H1 (cell line): Measurements from ENCODE around the gene RABIF. TPM values are rescaled to one million over a fixed set of nuclear protein-coding genes. Genes with fewer than 3 reads are reported as not detected.

Source experiments
- CTCF ChIA-PET: fragments of 300-600 bp; sonication (Branson Sonifier 250); formaldehyde crosslinking; loops from one replicate; lab custom pipeline; 2021; ENCODE audit not compliant: partially characterized antibody; lab: Charles Lee
- POLR2A ChIA-PET: fragments of 300-600 bp; sonication (Branson Sonifier 250); formaldehyde crosslinking; loops from one replicate; lab custom pipeline; 2021; ENCODE audit warnings: inconsistent platforms; ENCODE audit not compliant: partially characterized antibody; lab: Charles Lee
- DNase-seq, 2 experiments: peaks; one replicate each; pipeline versions ENCODE4 v3.0.0 to v3.0.0-alpha.2; 2010 to 2022; ENCODE audit warnings: low spot score in 2 of 2, low read depth in 1 of 2, mixed read lengths in 1 of 2
- FAIRE-seq: peaks from 2 replicates; lab custom pipeline; 2011; peaks lifted over from hg19 to GRCh38; lab: Jason Lieb, UNC
- H2AFZ ChIP-seq: 2 replicates; pipeline ENCODE4 v1.8.1; 2012; ENCODE audit warnings: low read length, inconsistent platforms
- H2AK5ac ChIP-seq: 2 replicates; pipeline ENCODE4 v1.6.1; 2013; ENCODE audit warnings: low read depth, low read length
- H2BK120ac ChIP-seq: replicated peaks from 2 replicates; pipeline ENCODE3; 2013; ENCODE audit warnings: low read depth, low read length, inconsistent platforms
- H2BK12ac ChIP-seq: 2 replicates; pipeline ENCODE4 v1.6.1; 2013; ENCODE audit warnings: low read depth, low read length
- H2BK15ac ChIP-seq: 2 replicates; pipeline ENCODE4 v1.6.1; 2013; ENCODE audit warnings: low read length
- H2BK20ac ChIP-seq: 2 replicates; pipeline ENCODE4 v1.6.1; 2013; ENCODE audit warnings: low read length
- H2BK5ac ChIP-seq: 2 replicates; pipeline ENCODE4 v1.6.1; 2013; ENCODE audit warnings: low read depth, low read length
- H3K14ac ChIP-seq: 2 replicates; pipeline ENCODE4 v1.6.1; 2013; ENCODE audit warnings: inconsistent platforms; ENCODE audit not compliant: insufficient read length
- H3K18ac ChIP-seq: 2 replicates; pipeline ENCODE4 v1.6.1; 2013; ENCODE audit warnings: low read length; ENCODE audit errors: extremely low read depth
- H3K23ac ChIP-seq: 2 replicates; pipeline ENCODE4 v1.6.1; 2013; ENCODE audit warnings: inconsistent platforms; ENCODE audit not compliant: insufficient read length
- H3K23me2 ChIP-seq: 2 replicates; pipeline ENCODE4 v1.6.1; 2013; ENCODE audit warnings: low read depth, low read length
- H3K27ac ChIP-seq: 2 replicates; pipeline ENCODE4 v1.6.1; 2011; ENCODE audit warnings: low read depth, low read length, inconsistent platforms
- H3K27me3 ChIP-seq, 4 experiments: replicated peaks in 1 of 4; 1 replicate in 1 of 4; 2 replicates in 3 of 4; pipeline versions ENCODE4 v1.6.1 to v1.8.1; 2011 to 2013; ENCODE audit warnings: low read length in 3 of 4, mild to moderate bottlenecking in 3 of 4, inconsistent platforms in 2 of 4, mixed read lengths in 2 of 4, moderate library complexity in 1 of 4; ENCODE audit not compliant: control insufficient read depth in 3 of 4, insufficient read depth in 3 of 4; ENCODE audit errors: extremely low read depth in 1 of 4
- H3K36me3 ChIP-seq, 4 experiments: 2 replicates each; pipeline versions ENCODE4 v1.6.1 to v1.8.1; 2011 to 2013; ENCODE audit warnings: mild to moderate bottlenecking in 4 of 4, low read length in 3 of 4, moderate library complexity in 2 of 4, control low read depth in 1 of 4, inconsistent platforms in 1 of 4; ENCODE audit not compliant: insufficient read depth in 4 of 4, control insufficient read depth in 2 of 4
- H3K4ac ChIP-seq: replicated peaks from 2 replicates; pipeline ENCODE3; 2013; ENCODE audit warnings: low read length, low read depth, mixed read lengths, inconsistent platforms; ENCODE audit not compliant: insufficient read length
- H3K4me1 ChIP-seq, 4 experiments: replicated peaks in 1 of 4; 1 replicate in 1 of 4; 2 replicates in 3 of 4; pipeline versions ENCODE4 v1.6.1 to v1.8.1; 2011 to 2013; ENCODE audit warnings: low read length in 3 of 4, inconsistent platforms in 2 of 4, mixed read lengths in 1 of 4; ENCODE audit not compliant: insufficient read depth in 4 of 4, control insufficient read depth in 3 of 4
- H3K4me2 ChIP-seq, 2 experiments: 2 replicates each; pipeline versions ENCODE4 v1.6.1 to v1.8.1; 2011 to 2013; ENCODE audit warnings: low read depth in 2 of 2, low read length in 2 of 2, control low read depth in 1 of 2, inconsistent platforms in 1 of 2, mild to moderate bottlenecking in 1 of 2; ENCODE audit not compliant: insufficient read depth in 1 of 2
- H3K4me3 ChIP-seq, 4 experiments: fragments of 200-600, 300-600 bp in 1 of 4; sonication (generic), shearing (Covaris generic), sonication (Bioruptor Twin) in 1 of 4; 2 replicates each; pipeline versions ENCODE4 v1.5.1 to v1.8.1; 2011 to 2016; ENCODE audit warnings: low read length in 4 of 4, low read depth in 3 of 4, control low read depth in 2 of 4, inconsistent platforms in 2 of 4, mild to moderate bottlenecking in 2 of 4, mixed read lengths in 1 of 4, moderate library complexity in 1 of 4; ENCODE audit not compliant: insufficient read depth in 2 of 4; ENCODE audit errors: extremely low read depth in 1 of 4
- H3K56ac ChIP-seq: replicated peaks from 2 replicates; pipeline ENCODE3; 2013; ENCODE audit warnings: low read depth, mild to moderate bottlenecking, mixed read lengths, low read length, inconsistent platforms; ENCODE audit not compliant: insufficient read length
- H3K79me1 ChIP-seq: 2 replicates; pipeline ENCODE4 v1.6.1; 2013; ENCODE audit warnings: low read depth, low read length, control low read depth
- H3K79me2 ChIP-seq, 2 experiments: 2 replicates each; pipeline versions ENCODE4 v1.6.1 to v1.8.1; 2012 to 2013; ENCODE audit warnings: low read length in 2 of 2, mild to moderate bottlenecking in 2 of 2, inconsistent platforms in 1 of 2; ENCODE audit not compliant: insufficient read depth in 2 of 2, control insufficient read depth in 1 of 2
- H3K9ac ChIP-seq, 4 experiments: replicated peaks in 1 of 4; 1 replicate in 1 of 4; 2 replicates in 3 of 4; pipeline versions ENCODE4 v1.6.1 to v1.8.1; 2011 to 2013; ENCODE audit warnings: low read depth in 3 of 4, low read length in 3 of 4, control low read depth in 2 of 4, mild to moderate bottlenecking in 2 of 4, moderate library complexity in 2 of 4, inconsistent platforms in 1 of 4; ENCODE audit errors: extremely low read depth in 1 of 4
- H3K9me3 ChIP-seq, 2 experiments: 2 replicates each; pipeline versions ENCODE4 v1.6.1 to v1.8.1; 2012 to 2013; ENCODE audit warnings: mild to moderate bottlenecking in 2 of 2, moderate library complexity in 2 of 2, control low read depth in 1 of 2, inconsistent platforms in 1 of 2, low read depth in 1 of 2, low read length in 1 of 2, mixed read lengths in 1 of 2; ENCODE audit not compliant: insufficient read depth in 2 of 2
- H4K20me1 ChIP-seq, 2 experiments: replicated peaks in 1 of 2; 2 replicates each; pipeline versions ENCODE3 to v1.8.1; 2011 to 2013; ENCODE audit warnings: inconsistent platforms in 2 of 2, low read length in 2 of 2, mild to moderate bottlenecking in 1 of 2; ENCODE audit not compliant: insufficient read depth in 2 of 2, control insufficient read depth in 1 of 2
- H4K5ac ChIP-seq: 2 replicates; pipeline ENCODE4 v1.6.1; 2013; ENCODE audit warnings: low read length, low read depth, mixed read lengths, inconsistent platforms; ENCODE audit not compliant: insufficient read length
- H4K8ac ChIP-seq: 2 replicates; pipeline ENCODE4 v1.8.0; 2013; ENCODE audit warnings: mild to moderate bottlenecking, moderate library complexity, low read length, inconsistent platforms; ENCODE audit not compliant: insufficient read depth; ENCODE audit errors: extremely low read depth
- H4K91ac ChIP-seq: replicated peaks from 2 replicates; pipeline ENCODE3; 2013; ENCODE audit warnings: low read length, mixed read lengths, inconsistent platforms; ENCODE audit not compliant: insufficient read length
- CBX8 ChIP-seq: fragments of 300-800, 300-1000 bp; sonication (generic); IDR thresholded peaks from 2 replicates; pipeline ENCODE4 v1.7.1; 2016; ENCODE audit warnings: low read depth, low read length, borderline replicate concordance
- EGR1 ChIP-seq: IDR thresholded peaks from 2 replicates; pipeline ENCODE4 v1.6.1; 2011; ENCODE audit warnings: low read depth, low read length, borderline replicate concordance
- POLR2A ChIP-seq, 2 experiments: IDR thresholded peaks; 1 replicate in 1 of 2; 2 replicates in 1 of 2; pipeline ENCODE4 v1.6.1; 2011; ENCODE audit warnings: low read depth in 2 of 2, low read length in 2 of 2, mild to moderate bottlenecking in 2 of 2; ENCODE audit errors: control extremely low read depth in 1 of 2
- POLR2AphosphoS5 ChIP-seq: IDR thresholded peaks from 2 replicates; pipeline ENCODE4 v1.6.1; 2011; ENCODE audit warnings: low read depth, low read length
- SIN3A ChIP-seq, 2 experiments: IDR thresholded peaks in 1 of 2; conservative IDR thresholded peaks in 1 of 2; 2 replicates each; pipeline ENCODE4 v1.6.1; 2011 to 2012; ENCODE audit warnings: low read length in 2 of 2, improper control_type of control experiment in 1 of 2, low read depth in 1 of 2, mild to moderate bottlenecking in 1 of 2
- ZNF274 ChIP-seq: IDR thresholded peaks from 2 replicates; pipeline ENCODE4 v1.7.0; 2012; ENCODE audit warnings: low read length, borderline replicate concordance; ENCODE audit errors: extremely low read depth
- polyA plus RNA-seq, 7 experiments: library from polyadenylated mRNA; depleted of rRNA in 3 of 7; stranded (reverse) in 5 of 7; unstranded in 2 of 7; fragments of >200 nt in 5 of 7; fragments of 200-250 nt in 2 of 7; gene quantifications; 1 replicate in 5 of 7; 2 replicates in 1 of 7; 4 replicates in 1 of 7; pipeline versions ENCODE4 v1.2.1 to v1.2.3, GENCODE V29; 2011 to 2013; ENCODE audit warnings: missing spikeins in 2 of 7, mixed read lengths in 2 of 7
- total RNA-seq: library from RNA; stranded (reverse); fragmentation: NEBNext Ultra II Directional; extraction: Animal tissue kit (Norgen Biotek cat#: 25700); gene quantifications from 2 replicates; pipeline ENCODE4 v1.2.1, GENCODE V29; 2021
- TF ChIP-seq, protein P1 (sequence below): IDR thresholded peaks from 2 replicates; pipeline ENCODE4 v1.6.1; 2011; ENCODE audit warnings: low read depth, mild to moderate bottlenecking, low read length; ENCODE audit not compliant: insufficient read depth
- TF ChIP-seq, protein P2 (sequence below): IDR thresholded peaks from 2 replicates; pipeline ENCODE4 v1.6.1; 2012; ENCODE audit warnings: low read length, inconsistent platforms
- TF ChIP-seq, protein P3 (sequence below): IDR thresholded peaks from 2 replicates; pipeline ENCODE4 v1.6.1; 2011; ENCODE audit warnings: low read length, improper control_type of control experiment
- TF ChIP-seq, protein P4 (sequence below): IDR thresholded peaks from 2 replicates; pipeline ENCODE4 v1.6.1; 2012; ENCODE audit warnings: inconsistent platforms

The RABIF gene
- total and polyA plus RNA-seq, 2 of the 8 experiments (the other 6 are each of a cell fraction or from before 2014, with no cell fraction given), result 5.6 to 6.9 TPM

DNA sequence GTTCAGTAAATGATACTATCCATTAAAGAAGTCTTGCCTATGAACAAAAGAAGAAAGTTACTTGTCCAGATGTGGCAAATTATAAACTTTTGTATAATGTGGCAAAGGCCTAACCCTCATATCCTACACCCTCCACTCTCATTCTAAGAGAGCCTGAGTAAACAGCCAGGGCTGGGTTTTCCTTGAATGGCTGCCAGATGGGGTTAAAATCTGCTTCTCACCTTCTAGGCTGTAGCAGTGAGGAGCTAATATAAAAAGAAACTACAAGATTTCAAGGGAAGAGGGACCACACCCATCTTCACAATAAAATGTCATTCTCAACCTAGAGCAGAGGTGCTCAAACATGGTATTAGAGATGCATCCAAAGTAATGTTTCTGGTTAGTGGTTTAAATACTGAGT, 8.9 kb downstream of the RABIF start:
- no peak overlapping the region for H2BK15ac ChIP-seq
- no peak overlapping the region for H3K4me3 ChIP-seq
- H3K56ac ChIP-seq, result no peak overlapping the region
- H4K20me1 ChIP-seq, result no peaks in the 10 kb centered on the region
- no peak overlapping the region for H3K23ac ChIP-seq
- H3K4ac ChIP-seq, result no peak overlapping the region
- no peaks in the 10 kb centered on the region for H3K79me2 ChIP-seq
- no peaks in the 10 kb centered on the region for H3K9me3 ChIP-seq
- H3K23me2 ChIP-seq, result no peaks in the 10 kb centered on the region
- DNase-seq (no peak), FAIRE-seq (no peak)
- no peaks in the 10 kb centered on the region; the same call in 1 of the 2 replicates for H3K79me1 ChIP-seq
- no peak overlapping the region for H3K14ac ChIP-seq
- peaks cover 2 to 11% (median 8%) of the 10 kb centered on the region in 4 experiments; a peak in 6 of 8 replicates for H3K36me3 ChIP-seq
- H2AK5ac ChIP-seq, result no peak overlapping the region
- peaks cover 0 to 1% (median under 1%) of the 10 kb centered on the region in 4 experiments; a peak in 2 of 7 replicates for H3K4me1 ChIP-seq
- H2AFZ ChIP-seq, result no peak overlapping the region
- no peak overlapping the region for H2BK12ac ChIP-seq
- no peak overlapping the region for H4K91ac ChIP-seq
- H2BK120ac ChIP-seq, result no peak overlapping the region
- H3K27ac ChIP-seq, result no peak overlapping the region
- no peak overlapping the region for H4K8ac ChIP-seq
- POLR2A ChIA-PET, result interaction anchor here (1.2 to 1.8 kb wide), 2 partner anchors 9 to 21 kb away, joined by 3 to 4 read pairs; partner anchors contain the start of gene RABIF
- H3K4me2 ChIP-seq, result no peak overlapping the region
- no peak overlapping the region for H4K5ac ChIP-seq
- no peak overlapping the region for H2BK20ac ChIP-seq
- no peak overlapping the region for H2BK5ac ChIP-seq
- H3K9ac ChIP-seq, result no peak overlapping the region
- CTCF ChIA-PET, result interaction anchor here (0.7 to 1.1 kb wide), 2 partner anchors 8 to 223 kb away, joined by 3 read pairs; no protein-coding TSS in a partner anchor
- no peaks in the 10 kb centered on the region for H3K27me3 ChIP-seq
- H3K18ac ChIP-seq, result no peak overlapping the region
- TF ChIP-seq CBX8 (no peak), SIN3A (conservative IDR thresholded peaks at IDR 0.05 in 1 of 2, IDR thresholded peaks at IDR 0.05 in 1 of 2; ENCODE audit: low read depth in 1 of 2, low read length in 2 of 2) (no peak), EGR1 (no peak), ZNF274 (no peak), POLR2A (IDR thresholded peaks at IDR 0.05; ENCODE audit: control extremely low read depth in 1 of 2, low read depth in 2 of 2, low read length in 2 of 2) (no peak), POLR2AphosphoS5 (no peak)
- TF ChIP-seq, protein P1, sequence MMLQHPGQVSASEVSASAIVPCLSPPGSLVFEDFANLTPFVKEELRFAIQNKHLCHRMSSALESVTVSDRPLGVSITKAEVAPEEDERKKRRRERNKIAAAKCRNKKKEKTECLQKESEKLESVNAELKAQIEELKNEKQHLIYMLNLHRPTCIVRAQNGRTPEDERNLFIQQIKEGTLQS, result no peak
- TF ChIP-seq, protein P2, sequence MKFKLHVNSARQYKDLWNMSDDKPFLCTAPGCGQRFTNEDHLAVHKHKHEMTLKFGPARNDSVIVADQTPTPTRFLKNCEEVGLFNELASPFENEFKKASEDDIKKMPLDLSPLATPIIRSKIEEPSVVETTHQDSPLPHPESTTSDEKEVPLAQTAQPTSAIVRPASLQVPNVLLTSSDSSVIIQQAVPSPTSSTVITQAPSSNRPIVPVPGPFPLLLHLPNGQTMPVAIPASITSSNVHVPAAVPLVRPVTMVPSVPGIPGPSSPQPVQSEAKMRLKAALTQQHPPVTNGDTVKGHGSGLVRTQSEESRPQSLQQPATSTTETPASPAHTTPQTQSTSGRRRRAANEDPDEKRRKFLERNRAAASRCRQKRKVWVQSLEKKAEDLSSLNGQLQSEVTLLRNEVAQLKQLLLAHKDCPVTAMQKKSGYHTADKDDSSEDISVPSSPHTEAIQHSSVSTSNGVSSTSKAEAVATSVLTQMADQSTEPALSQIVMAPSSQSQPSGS, result no peak
- TF ChIP-seq, protein P3, sequence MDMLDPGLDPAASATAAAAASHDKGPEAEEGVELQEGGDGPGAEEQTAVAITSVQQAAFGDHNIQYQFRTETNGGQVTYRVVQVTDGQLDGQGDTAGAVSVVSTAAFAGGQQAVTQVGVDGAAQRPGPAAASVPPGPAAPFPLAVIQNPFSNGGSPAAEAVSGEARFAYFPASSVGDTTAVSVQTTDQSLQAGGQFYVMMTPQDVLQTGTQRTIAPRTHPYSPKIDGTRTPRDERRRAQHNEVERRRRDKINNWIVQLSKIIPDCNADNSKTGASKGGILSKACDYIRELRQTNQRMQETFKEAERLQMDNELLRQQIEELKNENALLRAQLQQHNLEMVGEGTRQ, result no peak
- TF ChIP-seq, protein P4, sequence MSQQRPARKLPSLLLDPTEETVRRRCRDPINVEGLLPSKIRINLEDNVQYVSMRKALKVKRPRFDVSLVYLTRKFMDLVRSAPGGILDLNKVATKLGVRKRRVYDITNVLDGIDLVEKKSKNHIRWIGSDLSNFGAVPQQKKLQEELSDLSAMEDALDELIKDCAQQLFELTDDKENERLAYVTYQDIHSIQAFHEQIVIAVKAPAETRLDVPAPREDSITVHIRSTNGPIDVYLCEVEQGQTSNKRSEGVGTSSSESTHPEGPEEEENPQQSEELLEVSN, result no peak
